Activated CD4-positive, alpha-beta T cell treated with anti-CD3 and anti-CD28 coated beads for 24 hours (primary cell): Measurements from ENCODE around the gene PSMD9.

Experiments
- DNase-seq, 2 donors: peaks; one replicate each; pipeline ENCODE4 v3.0.0-alpha.2; 2020; ENCODE audit warnings: low read depth in 2 of 2

The PSMD9 gene

DNA sequence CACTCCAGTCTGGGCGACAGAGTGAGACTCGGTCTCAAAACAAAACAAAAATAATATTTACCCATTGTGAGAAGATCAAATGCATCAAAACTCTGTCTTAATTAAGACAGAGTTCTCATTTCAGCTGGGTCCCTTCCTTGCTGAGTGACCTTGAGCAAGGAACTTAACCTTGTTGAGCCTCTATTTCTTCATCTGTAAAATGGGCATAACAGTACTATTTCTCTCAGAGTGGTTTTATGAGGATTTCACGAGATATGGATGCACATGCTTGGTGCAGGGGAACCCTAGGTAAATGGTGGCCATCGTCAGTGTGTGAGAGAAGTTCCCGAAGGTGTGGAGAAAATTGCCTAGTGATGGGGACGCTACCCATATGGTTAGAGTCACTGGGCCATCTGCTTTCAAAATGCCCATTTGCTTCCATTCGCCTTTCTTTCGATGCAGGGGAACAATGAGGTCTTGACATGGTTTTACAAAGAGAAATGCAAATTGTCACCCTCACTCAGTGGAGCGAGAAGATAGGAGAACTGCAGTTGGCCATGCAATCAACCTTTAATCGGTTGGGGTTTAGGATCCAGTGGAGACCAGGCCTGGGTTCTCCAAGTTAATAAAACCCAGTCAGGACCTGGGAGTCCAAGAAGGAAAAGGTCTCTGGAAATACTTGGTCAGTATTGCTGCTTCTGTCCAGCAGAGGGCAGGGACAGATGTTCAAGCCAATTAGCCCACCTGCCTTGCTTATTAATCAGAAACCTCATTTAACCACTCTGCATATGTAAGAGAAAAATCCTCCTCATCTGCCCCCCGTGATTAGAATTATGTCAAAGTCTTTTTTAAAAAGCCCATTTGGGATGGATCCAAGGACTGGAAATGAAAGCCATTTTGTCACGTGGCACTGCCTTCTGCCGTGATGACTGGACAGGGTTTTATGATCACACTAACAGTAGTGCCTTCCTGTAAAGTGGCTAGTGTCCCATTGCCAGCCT lies 67.0 kb downstream of the PSMD9 start:
- no peak for DNase-seq

DNA sequence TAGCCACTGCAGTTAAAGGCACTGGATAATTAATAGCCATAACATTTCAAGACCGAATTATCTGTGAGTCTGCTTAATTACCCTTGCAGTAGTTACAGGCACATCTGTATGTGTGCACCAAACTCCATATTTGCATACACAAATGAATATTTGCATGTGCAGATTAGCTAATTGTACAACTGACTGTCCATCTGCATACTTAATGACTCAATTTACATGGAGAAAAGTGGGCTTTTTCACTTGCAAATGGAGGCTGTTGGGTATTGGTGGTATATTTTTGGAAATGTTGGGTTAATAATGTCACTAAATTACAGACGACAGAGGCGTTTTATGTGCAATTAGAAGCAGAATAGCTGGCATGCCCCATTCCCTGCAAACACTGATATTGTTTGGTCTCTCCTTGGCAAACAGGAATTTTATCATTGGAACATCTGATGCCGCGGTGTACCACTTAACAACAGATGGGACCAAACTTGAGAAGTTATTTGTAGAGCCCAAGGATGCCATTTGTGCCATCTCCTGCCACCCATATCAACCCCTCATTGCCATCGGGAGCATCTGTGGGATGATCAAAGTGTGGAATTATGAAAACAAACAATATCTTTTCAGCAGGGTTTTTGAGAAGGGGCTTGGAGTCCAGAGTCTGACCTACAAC lies 69.4 kb downstream of the PSMD9 start:
- no peak for DNase-seq

DNA sequence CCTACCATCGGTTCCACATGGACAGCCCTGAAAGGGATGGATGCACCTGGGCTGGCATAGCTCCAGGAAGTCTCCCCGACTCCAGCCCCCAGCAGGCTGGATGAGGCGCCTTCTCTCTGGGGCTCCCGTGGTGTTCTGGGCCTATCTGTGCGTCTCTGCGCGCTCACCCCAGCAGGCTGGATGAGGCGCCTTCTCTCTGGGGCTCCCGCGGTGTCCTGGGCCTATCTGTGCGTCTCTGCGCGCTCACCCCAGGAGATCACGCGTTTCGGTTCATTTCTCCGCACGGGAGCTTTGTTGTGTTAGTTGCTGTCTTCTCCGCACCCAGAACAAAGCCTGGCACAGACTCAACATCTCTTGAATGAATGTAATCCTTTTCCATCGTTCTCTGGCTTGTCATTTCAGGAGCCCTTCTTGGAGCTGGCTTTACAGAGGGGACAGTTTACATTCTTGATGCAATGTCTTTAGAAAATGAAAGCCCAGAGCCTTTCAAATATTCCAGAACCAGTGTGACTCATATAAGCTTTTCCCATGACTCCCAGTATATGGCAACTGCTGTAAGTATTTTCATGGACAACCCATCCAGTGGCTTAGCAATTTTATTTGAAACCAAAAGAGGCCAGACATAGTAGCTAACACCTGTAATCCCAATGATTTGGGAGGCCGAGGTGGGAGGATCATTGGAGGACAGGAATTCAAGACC lies 70.1 kb downstream of the PSMD9 start:
- DNase-seq = no peak

DNA sequence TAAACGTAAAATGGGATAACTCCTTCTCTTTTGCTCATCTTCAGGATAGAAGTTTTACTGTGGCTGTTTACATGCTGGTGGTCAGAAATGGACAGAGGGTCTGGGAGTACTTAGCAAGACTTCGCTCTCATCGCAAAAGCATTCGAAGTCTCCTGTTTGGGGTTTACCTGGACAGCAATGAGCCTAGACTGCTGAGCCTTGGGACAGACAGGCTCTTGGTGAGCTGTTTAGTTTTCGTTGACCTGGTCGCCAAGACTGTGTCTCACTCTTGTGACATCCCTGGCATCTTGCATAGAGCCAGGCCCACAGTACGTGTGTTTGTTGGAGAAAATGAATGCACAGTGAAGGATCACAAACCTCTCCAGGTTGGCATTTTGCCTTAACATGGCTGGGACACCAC lies 72.0 kb downstream of the PSMD9 start:
- no peak for DNase-seq

DNA sequence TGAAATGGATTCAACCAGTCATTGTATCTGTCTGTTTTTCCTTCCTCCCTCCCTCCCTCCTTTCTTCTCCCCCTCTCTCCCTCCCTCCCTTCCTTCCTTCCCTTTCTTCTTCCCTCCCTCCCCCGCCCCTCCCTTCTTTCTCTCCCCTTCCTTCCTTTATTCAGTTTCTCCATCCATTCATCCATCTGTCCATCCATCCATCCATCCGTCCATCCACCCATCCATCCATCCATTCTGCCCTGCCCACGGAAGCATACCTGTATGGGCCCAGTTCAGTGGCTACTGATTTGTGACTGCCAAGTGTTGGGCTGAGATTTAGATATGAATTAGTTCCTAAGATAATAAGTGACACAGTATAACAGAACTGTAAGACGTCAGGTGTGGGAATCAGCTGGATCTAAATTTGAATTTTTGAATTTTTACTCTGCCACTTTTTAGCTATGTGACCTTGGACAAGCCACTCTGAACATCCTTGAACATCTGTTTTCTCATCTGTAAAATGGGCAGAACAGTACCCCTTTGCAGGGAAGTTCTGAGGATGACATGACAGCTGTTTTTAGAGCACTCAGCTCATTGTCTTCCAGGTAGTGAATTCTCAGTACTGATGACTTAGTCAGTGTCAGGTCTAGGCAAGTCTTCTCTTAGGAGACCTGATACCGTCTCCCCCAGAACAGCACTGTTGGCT lies 72.7 kb downstream of the PSMD9 start:
- DNase-seq = no peak

DNA sequence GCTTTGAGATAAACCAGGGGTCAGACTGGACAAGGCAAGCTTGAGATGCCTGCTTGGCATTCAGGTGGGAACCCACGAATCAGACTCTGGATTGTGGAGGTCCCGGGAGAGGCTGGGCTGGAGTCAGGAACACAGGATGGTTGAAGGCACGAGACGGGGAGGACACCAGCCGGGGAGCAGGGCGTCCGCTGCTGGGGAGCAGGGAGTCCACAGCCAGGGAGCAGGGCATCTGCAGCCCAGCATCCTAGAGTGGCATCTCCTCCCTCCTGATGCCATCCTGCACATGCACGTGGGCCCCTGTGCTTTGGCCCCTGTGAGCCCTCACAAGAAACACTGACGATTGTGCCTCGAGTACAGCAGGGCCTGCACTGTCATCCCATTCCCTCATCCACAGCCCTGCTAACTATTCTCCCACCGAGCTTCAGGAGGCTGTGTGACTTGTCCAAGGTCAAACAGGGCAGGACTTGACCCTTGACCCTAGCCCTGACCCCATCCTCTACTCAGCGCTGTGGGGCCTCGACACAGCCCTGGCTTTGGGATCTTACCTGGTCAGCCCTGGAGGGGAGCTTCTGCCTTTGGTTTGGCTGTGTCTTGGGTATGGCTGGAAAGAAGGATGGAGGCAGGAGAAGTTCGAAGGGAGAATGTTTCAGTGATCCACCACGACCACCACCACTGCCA lies 74.9 kb downstream of the PSMD9 start:
- no peak for DNase-seq

DNA sequence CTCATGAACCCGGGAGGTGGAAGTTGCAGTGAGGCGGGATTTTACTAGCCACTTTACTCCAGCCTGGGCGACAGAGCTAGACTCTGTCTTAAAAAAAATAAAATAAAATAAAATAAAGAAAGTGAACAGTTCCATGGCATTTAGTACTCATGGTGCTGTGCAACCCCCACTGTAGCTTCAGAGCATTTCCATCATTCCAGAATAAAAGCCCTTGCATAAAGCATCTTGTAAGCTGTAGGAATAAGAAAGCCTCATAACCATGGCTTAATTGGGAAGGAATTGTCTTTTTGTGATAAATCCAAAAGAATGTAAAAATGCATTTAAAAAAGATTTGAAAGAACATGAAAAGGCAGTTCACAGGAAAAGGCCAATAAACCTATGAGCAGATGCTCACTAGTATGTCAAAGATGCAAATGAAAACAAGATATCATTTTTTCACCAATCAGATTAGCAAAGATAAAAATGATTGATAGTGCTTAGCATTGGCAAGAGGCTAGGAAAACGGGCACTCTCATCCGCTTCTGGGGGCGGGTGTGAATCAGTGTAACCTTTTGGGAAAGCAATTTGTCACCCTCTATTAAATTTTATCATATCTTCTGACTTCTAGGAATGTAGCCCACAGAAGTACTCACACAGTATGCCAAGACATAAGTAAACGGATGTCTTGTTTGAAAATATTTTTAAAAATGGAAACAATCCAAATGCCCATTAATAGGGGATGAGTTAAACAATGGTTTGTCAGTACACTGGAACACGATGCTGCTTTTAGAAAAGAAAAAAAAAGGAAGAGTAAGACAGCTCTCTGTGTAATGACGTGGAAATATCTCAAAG lies 76.4 kb downstream of the PSMD9 start:
- no peak for DNase-seq

DNA sequence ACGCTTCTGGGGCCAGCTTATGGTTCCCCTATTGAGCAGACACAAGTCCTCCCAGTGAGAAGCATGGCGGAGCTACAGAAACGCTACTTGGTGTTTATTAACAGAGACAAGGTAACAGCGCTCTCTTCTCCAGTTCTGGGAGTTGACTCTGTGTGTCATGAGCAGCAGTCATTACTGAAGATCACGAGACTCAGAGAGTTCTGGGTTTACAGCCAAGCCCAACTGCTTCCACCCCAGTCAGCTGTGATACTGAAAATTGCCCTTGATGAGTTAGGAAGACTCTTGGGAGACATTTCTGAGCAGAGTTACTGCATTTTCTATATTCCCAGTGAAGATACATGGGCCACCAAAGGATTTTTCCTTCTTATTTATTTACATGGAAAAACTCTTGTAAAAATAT lies 78.4 kb downstream of the PSMD9 start:
- no peak for DNase-seq
